HepG2 (cell line): ENCODE data around the gene AK9. TPM values are rescaled to one million over a fixed set of nuclear protein-coding genes. Genes with fewer than 3 reads are reported as not detected.

Source experiments
- ASH2L ChIP-seq: fragments of 300-600, 200-600 bp; sonication (generic); IDR thresholded peaks from 2 replicates; pipeline ENCODE4 v1.7.0; 2017; ENCODE audit warnings: low read depth, mild to moderate bottlenecking, moderate library complexity, mixed read lengths, low read length; ENCODE audit not compliant: insufficient read length
- BCL3 ChIP-seq: sonication (generic); formaldehyde crosslinking; IDR thresholded peaks from 2 replicates; pipeline ENCODE4 v1.5.1; 2020; ENCODE audit warnings: mild to moderate bottlenecking, missing genetic modification reagents, moderate library complexity
- CBX2 ChIP-seq, 2 experiments: fragments of 200-600 bp in 1 of 2; sonication (generic); formaldehyde crosslinking in 1 of 2; IDR thresholded peaks; 2 replicates each; pipeline versions ENCODE4 v1.7.0 to v1.8.1; 2018 to 2022; ENCODE audit warnings: low read depth in 2 of 2, low read length in 1 of 2, mild to moderate bottlenecking in 1 of 2, missing genetic modification reagents in 1 of 2
- DZIP1 ChIP-seq: sonication (generic); formaldehyde crosslinking; IDR thresholded peaks from 2 replicates; pipeline ENCODE4 v1.5.0; 2020; ENCODE audit warnings: mild to moderate bottlenecking, missing genetic modification reagents
- ERF ChIP-seq: IDR thresholded peaks from 2 replicates; pipeline ENCODE4 v1.6.1; 2018; ENCODE audit warnings: missing biosample characterization, missing genetic modification reagents
- FOXC1 ChIP-seq: sonication (generic); formaldehyde crosslinking; IDR thresholded peaks from 2 replicates; pipeline ENCODE4 v1.8.0; 2022; ENCODE audit warnings: mild to moderate bottlenecking, missing genetic modification reagents, borderline replicate concordance
- LCORL ChIP-seq, 2 experiments: fragments of 450-650 bp in 1 of 2; sonication (generic) in 1 of 2; formaldehyde crosslinking in 1 of 2; IDR thresholded peaks; 2 replicates each; pipeline versions ENCODE4 v1.5.0 to v1.6.1; 2017 to 2020; ENCODE audit warnings: antibody characterized with exemption in 1 of 2, missing genetic modification reagents in 1 of 2
- MEIS2 ChIP-seq: sonication (generic); formaldehyde crosslinking; IDR thresholded peaks from 2 replicates; pipeline ENCODE4 v1.9.0; 2021; ENCODE audit warnings: mild to moderate bottlenecking, missing genetic modification reagents
- NAIF1 ChIP-seq: sonication (generic); formaldehyde crosslinking; IDR thresholded peaks from 2 replicates; pipeline ENCODE4 v1.5.0; 2020; ENCODE audit warnings: mild to moderate bottlenecking, missing genetic modification reagents, borderline replicate concordance
- SMC3 ChIP-seq: IDR thresholded peaks from 2 replicates; pipeline ENCODE4 v1.6.1; 2011; ENCODE audit warnings: low read length, improper control_type of control experiment
- TMF1 ChIP-seq: sonication (generic); formaldehyde crosslinking; IDR thresholded peaks from 2 replicates; pipeline ENCODE4 v1.8.1; 2022; ENCODE audit warnings: low read depth, missing genetic modification reagents
- ZBTB40 ChIP-seq, 2 experiments: fragments of 450-650 bp in 1 of 2; sonication (generic) in 1 of 2; formaldehyde crosslinking in 1 of 2; IDR thresholded peaks; 2 replicates each; pipeline versions ENCODE4 v1.6.1 to v1.8.0; 2016 to 2022; ENCODE audit warnings: antibody characterized with exemption in 1 of 2, mild to moderate bottlenecking in 1 of 2, missing genetic modification reagents in 1 of 2
- ZNF432 ChIP-seq: sonication (generic); formaldehyde crosslinking; IDR thresholded peaks from 2 replicates; pipeline ENCODE4 v1.5.0; 2020; ENCODE audit warnings: missing genetic modification reagents, mild to moderate bottlenecking, borderline replicate concordance
- ZNF563 ChIP-seq: sonication (generic); formaldehyde crosslinking; IDR thresholded peaks from 2 replicates; pipeline ENCODE4 v1.8.0; 2022; ENCODE audit warnings: mild to moderate bottlenecking, moderate library complexity, missing genetic modification reagents
- polyA plus RNA-seq, 8 experiments: library from polyadenylated mRNA; depleted of rRNA in 3 of 8; stranded (reverse) in 7 of 8; unstranded in 1 of 8; fragments of >200 nt; fragmentation: Illumina TruSeq in 4 of 8; extraction: Trizol in 4 of 8; gene quantifications; 2 replicates each; pipeline versions ENCODE4 v1.2.1 to v1.2.3, GENCODE V29; 2011 to 2016; ENCODE audit warnings: low read depth in 4 of 8, missing spikeins in 1 of 8, mixed read lengths in 1 of 8; ENCODE audit not compliant: insufficient read depth in 1 of 8
- total RNA-seq, 5 experiments: library from RNA; depleted of rRNA; stranded (reverse); fragments of >200 nt; fragmentation: Illumina TruSeq; extraction: Trizol; gene quantifications; 2 replicates each; pipeline ENCODE4 v1.2.3, GENCODE V29; 2016; ENCODE audit warnings: low read depth in 1 of 5

AK9 gene
- total and polyA plus RNA-seq, 2 of the 13 experiments (the other 11 are each of a cell fraction or from before 2014, with no cell fraction given) = 3.2 to 4.8 TPM

- TF ChIP-seq DZIP1 (CRISPR knock-in tag) (no peak), SMC3 (no peak), TMF1 (CRISPR knock-in tag) (peak; percentile 85; the same call in 1 of the 2 replicates), ZBTB40 (IDR thresholded peaks at IDR 0.05) (no peak), ZBTB40 (CRISPR knock-in tag; IDR thresholded peaks at IDR 0.05) (peak; percentile 54; the same call in 1 of the 2 replicates), MEIS2 (CRISPR knock-in tag) (no peak), LCORL (IDR thresholded peaks at IDR 0.05) (no peak), LCORL (CRISPR knock-in tag; IDR thresholded peaks at IDR 0.05) (no peak), BCL3 (CRISPR knock-in tag) (no peak), NAIF1 (CRISPR knock-in tag) (no peak), ASH2L (no peak), ZNF563 (CRISPR knock-in tag) (peak; percentile 80), ERF (CRISPR knock-in tag) (0 out of 2 replicates have a peak, but pooled peaks have one; percentile 16), CBX2 (IDR thresholded peaks at IDR 0.05; ENCODE audit: low read depth, low read length) (no peak), CBX2 (CRISPR knock-in tag; IDR thresholded peaks at IDR 0.05; ENCODE audit: low read depth) (0 out of 2 replicates have a peak, but pooled peaks have one; percentile 23), ZNF432 (CRISPR knock-in tag) (no peak), FOXC1 (CRISPR knock-in tag) (no peak)
Observed at GRCh38 chr6:109482905-109483734, 207.9 kb downstream of the AK9 start, which contains the start of gene ZBTB24 (continued).
